ENCODE measurements around the gene TNIK. TPM values are rescaled to one million over a fixed set of nuclear protein-coding genes. Genes with fewer than 3 reads are reported as not detected.
"Not testable (repeated sequence)": the region's sequence is repeated elsewhere in the genome, so short reads cannot be mapped to it uniquely, and the experiment has no call there.

TNIK gene
- total RNA-seq, 1 donor: 49.8 TPM

- H3K9me3 ChIP-seq (ENCODE audit: low read depth, low read length): no peaks in the 10 kb centered on the region
- H3K4me3 ChIP-seq (ENCODE audit: low read length): no peak overlapping the region
- peaks cover 19% of the 10 kb centered on the region for H3K4me1 ChIP-seq (ENCODE audit: insufficient read depth, low read length)
- no peaks in the 10 kb centered on the region for H3K27me3 ChIP-seq (ENCODE audit: insufficient read depth, low read length)
Measured at GRCh38 chr3:171256445-171257250, 203.6 kb downstream of the TNIK start.

DNA sequence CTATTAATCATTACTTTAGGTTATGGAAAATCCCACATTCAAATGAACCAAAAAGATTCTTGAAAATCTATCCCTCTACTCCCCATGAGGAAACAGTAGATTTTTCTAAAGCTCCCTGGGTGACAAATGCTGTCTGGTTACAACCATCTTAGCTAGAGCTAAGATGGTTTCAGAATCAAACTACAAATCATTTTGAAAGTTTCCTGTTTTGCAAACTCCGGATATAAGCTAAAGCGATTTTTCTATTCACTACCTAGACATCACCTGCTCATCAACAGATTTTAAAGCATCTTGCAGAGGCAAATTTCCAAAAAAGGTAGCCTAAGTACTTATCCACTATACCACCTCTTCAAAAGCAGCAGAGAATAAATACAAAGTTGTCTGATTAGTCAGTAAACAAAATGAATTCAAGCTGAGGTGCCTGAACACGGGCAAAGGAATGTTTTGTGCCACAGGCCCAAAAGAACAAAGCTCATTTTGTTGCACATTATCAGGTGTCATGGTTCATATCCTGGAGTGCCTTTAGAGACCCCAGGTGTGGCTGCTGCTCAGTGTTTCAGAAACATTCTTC lies 204.9 kb downstream of the TNIK start:
- Histone ChIP-seq H3K27me3 (ENCODE audit: insufficient read depth, low read length) (no peaks in the 10 kb centered on the region), H3K4me1 (ENCODE audit: insufficient read depth, low read length) (peaks cover 19% of the 10 kb centered on the region), H3K4me3 (ENCODE audit: low read length) (no peak overlapping the region), H3K9me3 (ENCODE audit: low read depth, low read length) (no peaks in the 10 kb centered on the region)

GRCh38 chr3:171254315-171254714 lies 205.9 kb downstream of the TNIK start:
- Histone ChIP-seq H3K4me1 (ENCODE audit: insufficient read depth, low read length) (peaks cover 20% of the 10 kb centered on the region), H3K27me3 (ENCODE audit: insufficient read depth, low read length) (no peaks in the 10 kb centered on the region), H3K4me3 (ENCODE audit: low read length) (no peak overlapping the region), H3K9me3 (ENCODE audit: low read depth, low read length) (no peaks in the 10 kb centered on the region)

- Histone ChIP-seq H3K9me3 (ENCODE audit: low read depth, low read length) (no peaks in the 10 kb centered on the region), H3K27me3 (ENCODE audit: insufficient read depth, low read length) (no peaks in the 10 kb centered on the region), H3K4me1 (ENCODE audit: insufficient read depth, low read length) (peaks cover 30% of the 10 kb centered on the region), H3K4me3 (ENCODE audit: low read length) (no peak overlapping the region)
Measured at GRCh38 chr3:171251835-171252234, 208.4 kb downstream of the TNIK start.

DNA sequence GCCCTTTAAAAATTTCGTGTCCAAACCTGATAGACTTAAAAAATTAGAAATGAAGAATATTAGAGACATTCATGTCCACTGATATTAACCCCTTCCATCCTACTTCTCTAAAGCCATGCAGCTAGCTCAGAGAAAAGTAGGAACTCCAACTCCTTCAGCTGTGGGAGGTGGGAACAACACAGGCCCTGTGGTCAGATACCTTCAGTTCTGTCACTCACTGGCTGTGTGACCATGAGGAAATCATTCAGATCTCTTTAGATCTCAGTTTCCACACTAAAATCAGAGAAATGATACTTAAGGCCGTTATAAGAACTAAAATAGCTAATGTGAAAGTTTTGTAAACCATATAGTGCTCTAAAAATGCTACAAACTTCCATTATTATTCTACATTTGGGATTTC lies 209.8 kb downstream of the TNIK start:
- Histone ChIP-seq H3K4me3 (ENCODE audit: low read length) (no peak overlapping the region), H3K9me3 (ENCODE audit: low read depth, low read length) (no peaks in the 10 kb centered on the region), H3K4me1 (ENCODE audit: insufficient read depth, low read length) (peaks cover 25% of the 10 kb centered on the region)

GRCh38 chr3:171249245-171249644 lies 211.0 kb downstream of the TNIK start:
- Histone ChIP-seq H3K4me3 (ENCODE audit: low read length) (no peak overlapping the region), H3K9me3 (ENCODE audit: low read depth, low read length) (no peaks in the 10 kb centered on the region), H3K27me3 (ENCODE audit: insufficient read depth, low read length) (no peaks in the 10 kb centered on the region), H3K4me1 (ENCODE audit: insufficient read depth, low read length) (peaks cover 25% of the 10 kb centered on the region)

More for the DNA sequence above, 209.8 kb downstream of the TNIK start:
- no peaks in the 10 kb centered on the region for H3K27me3 ChIP-seq (ENCODE audit: insufficient read depth, low read length)

- peaks cover 25% of the 10 kb centered on the region for H3K4me1 ChIP-seq (ENCODE audit: insufficient read depth, low read length)
- H3K27me3 ChIP-seq (ENCODE audit: insufficient read depth, low read length): no peaks in the 10 kb centered on the region
- H3K9me3 ChIP-seq (ENCODE audit: low read depth, low read length): no peaks in the 10 kb centered on the region
- H3K4me3 ChIP-seq (ENCODE audit: low read length): no peak overlapping the region
Measured at GRCh38 chr3:171248426-171249111, 211.6 kb downstream of the TNIK start.

DNA sequence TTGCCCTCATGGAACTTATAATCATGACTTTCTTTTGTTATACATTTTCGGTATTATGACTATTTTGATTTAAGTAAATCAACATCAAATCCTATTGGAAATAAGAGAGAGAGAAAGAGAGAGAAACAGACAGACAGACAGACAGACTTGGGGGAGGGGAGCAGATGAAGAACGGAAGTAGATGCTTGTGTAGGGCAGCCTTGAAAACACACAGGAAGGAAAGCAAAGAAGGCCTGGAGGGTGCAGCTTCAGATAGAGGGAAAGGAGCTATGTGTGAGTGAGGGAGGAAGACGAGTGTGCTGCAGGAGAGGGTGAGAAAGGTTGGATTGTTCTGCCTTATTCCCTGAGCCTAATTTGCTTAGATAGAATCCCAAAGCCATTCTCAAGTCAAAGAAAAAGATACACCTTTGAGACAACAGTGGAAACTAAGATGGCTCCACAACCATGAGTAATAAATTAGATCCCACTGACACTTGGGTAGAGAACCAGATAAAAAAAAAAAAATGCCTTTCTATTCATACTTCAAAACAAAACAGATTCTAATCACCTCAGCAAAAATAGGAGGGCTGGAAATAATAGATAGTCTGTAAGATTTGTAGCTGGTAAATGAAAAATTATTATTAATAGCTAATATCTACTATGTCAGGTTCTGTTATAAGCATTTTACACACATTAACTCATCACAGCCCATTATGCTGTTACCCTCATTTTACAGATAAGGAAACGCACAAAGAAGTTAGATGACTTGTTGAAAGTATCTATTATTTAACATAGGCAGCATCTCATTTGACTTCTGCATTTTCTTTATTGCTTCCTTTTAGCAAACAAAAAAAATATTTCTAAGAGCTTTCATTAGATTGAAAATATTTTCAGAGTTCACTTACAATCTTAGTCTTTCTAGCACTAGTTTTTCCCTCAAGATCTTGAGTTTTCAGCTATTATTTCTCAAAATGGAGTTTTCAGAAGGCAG lies 214.1 kb downstream of the TNIK start:
- H3K27me3 ChIP-seq (ENCODE audit: insufficient read depth, low read length): no peaks in the 10 kb centered on the region
- no peak overlapping the region for H3K4me3 ChIP-seq (ENCODE audit: low read length)
- H3K9me3 ChIP-seq (ENCODE audit: low read depth, low read length): no peaks in the 10 kb centered on the region
- peaks cover 25% of the 10 kb centered on the region for H3K4me1 ChIP-seq (ENCODE audit: insufficient read depth, low read length)

- Histone ChIP-seq H3K4me3 (ENCODE audit: low read length) (no peak overlapping the region), H3K27me3 (ENCODE audit: insufficient read depth, low read length) (no peaks in the 10 kb centered on the region), H3K9me3 (ENCODE audit: low read depth, low read length) (no peaks in the 10 kb centered on the region), H3K4me1 (ENCODE audit: insufficient read depth, low read length) (peaks cover 15% of the 10 kb centered on the region)
Measured at GRCh38 chr3:171242951-171243350, 217.3 kb downstream of the TNIK start.

DNA sequence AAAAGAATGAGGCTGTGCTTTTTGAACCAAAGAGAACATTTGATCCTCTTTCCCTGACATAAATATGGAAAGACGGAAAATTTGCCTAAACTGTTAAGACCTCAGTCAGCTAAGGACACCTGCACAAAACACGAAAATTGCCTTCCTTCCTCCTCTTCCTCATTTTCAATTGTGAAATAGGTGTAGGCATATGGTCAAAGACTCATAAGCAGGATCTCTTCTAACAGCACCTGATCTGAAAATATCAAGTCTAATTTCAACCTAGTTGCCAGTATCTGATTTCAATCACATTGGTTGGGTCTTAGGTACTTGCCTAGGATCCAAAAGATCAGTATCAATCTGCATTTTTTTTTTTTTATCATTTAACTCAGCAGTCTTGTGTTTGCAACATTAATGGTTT lies 218.0 kb downstream of the TNIK start:
- Histone ChIP-seq H3K4me1 (ENCODE audit: insufficient read depth, low read length) (peaks cover 8% of the 10 kb centered on the region), H3K4me3 (ENCODE audit: low read length) (no peak overlapping the region), H3K9me3 (ENCODE audit: low read depth, low read length) (no peaks in the 10 kb centered on the region), H3K27me3 (ENCODE audit: insufficient read depth, low read length) (no peaks in the 10 kb centered on the region)

GRCh38 chr3:171241655-171242054 lies 218.6 kb downstream of the TNIK start:
- H3K9me3 ChIP-seq (ENCODE audit: low read depth, low read length); H3K4me1 ChIP-seq (ENCODE audit: insufficient read depth, low read length); H3K27me3 ChIP-seq (ENCODE audit: insufficient read depth, low read length); H3K4me3 ChIP-seq (ENCODE audit: low read length): not testable (repeated sequence)

DNA sequence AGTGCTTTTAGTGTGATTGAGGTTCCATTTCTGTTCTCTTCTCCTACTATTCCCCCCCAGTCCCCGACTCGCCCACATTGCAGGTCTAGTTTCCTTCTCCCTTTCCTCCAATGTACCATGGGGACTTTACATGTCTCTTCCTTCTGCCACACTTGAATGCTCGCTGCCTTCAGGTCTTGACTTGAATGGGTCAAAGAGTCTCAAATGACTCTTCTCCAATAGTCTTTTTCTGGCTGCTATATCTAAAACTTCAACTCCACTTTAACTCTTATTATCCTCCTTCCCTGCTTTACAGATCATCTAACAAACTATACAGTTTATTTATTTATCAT lies 219.7 kb downstream of the TNIK start:
- Histone ChIP-seq H3K4me3 (ENCODE audit: low read length) (no peak overlapping the region), H3K27me3 (ENCODE audit: insufficient read depth, low read length) (no peaks in the 10 kb centered on the region), H3K9me3 (ENCODE audit: low read depth, low read length) (no peaks in the 10 kb centered on the region), H3K4me1 (ENCODE audit: insufficient read depth, low read length) (no peaks in the 10 kb centered on the region)

DNA sequence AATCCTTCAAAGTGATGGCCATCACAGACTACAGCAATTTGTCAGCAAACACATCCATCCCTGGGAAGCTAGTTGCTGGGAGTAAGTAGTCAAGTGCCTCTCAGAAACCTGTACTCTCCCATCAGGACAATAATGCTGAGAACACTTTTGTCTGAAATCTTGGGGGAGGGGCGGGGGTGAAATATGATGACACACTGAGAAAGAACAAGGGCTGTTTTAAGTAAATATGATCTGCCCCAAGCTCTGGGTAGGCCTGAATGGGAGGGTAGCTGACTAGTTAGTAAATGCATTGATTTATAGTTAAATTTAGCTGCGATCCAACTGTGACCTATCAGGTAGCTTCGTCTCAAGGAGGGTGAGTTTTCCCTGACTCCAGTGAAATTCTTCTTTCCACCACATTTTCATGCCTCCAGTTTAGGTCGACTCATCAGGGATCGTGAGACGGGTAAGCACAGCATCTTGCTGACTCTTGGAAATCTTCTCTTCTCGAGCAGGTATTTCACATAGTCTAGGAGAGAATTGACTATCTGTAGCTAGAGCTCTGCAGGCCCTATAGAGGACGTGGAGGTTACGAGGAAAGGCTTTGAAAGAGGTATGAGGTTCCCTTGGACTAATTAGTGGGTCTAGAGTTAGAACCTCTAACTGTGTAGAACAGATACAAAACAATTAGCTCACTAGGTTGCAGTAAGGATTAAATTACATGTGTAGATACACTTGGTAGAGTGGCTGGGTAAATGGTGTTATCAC lies 220.3 kb downstream of the TNIK start:
- H3K27me3 ChIP-seq (ENCODE audit: insufficient read depth, low read length): no peaks in the 10 kb centered on the region
- H3K9me3 ChIP-seq (ENCODE audit: low read depth, low read length): no peaks in the 10 kb centered on the region
- H3K4me1 ChIP-seq (ENCODE audit: insufficient read depth, low read length): no peaks in the 10 kb centered on the region
- no peak overlapping the region for H3K4me3 ChIP-seq (ENCODE audit: low read length)

GRCh38 chr3:171237009-171237385 lies 223.2 kb downstream of the TNIK start:
- Histone ChIP-seq H3K9me3 (ENCODE audit: low read depth, low read length) (no peaks in the 10 kb centered on the region), H3K4me1 (ENCODE audit: insufficient read depth, low read length) (no peaks in the 10 kb centered on the region), H3K27me3 (ENCODE audit: insufficient read depth, low read length) (no peaks in the 10 kb centered on the region), H3K4me3 (ENCODE audit: low read length) (no peak overlapping the region)

All from mononuclear cell (primary cell).